OCI-LY7 (cell line): ENCODE data around the gene SPG7. TPM values are rescaled to one million over a fixed set of nuclear protein-coding genes. Genes with fewer than 3 reads are reported as not detected.

Experiments
- BruUV-seq: library from RNA; stranded (reverse); fragments of 400-500 nt; replicated peaks from 2 replicates; lab custom pipeline; 2021; lab: Mats Ljungman, UMichigan
- CTCF ChIA-PET: fragments of 300-600 bp; sonication (Branson Sonifier 250); formaldehyde crosslinking; loops from one replicate; lab custom pipeline; 2022; ENCODE audit warnings: antibody characterized with exemption; ENCODE audit not compliant: unreplicated experiment; lab: Charles Lee
- POLR2A ChIA-PET: fragments of 300-600 bp; sonication (Branson Sonifier 250); formaldehyde crosslinking; loops from one replicate; lab custom pipeline; 2022; ENCODE audit warnings: antibody characterized with exemption; lab: Charles Lee
- DNase-seq: peaks from one replicate; pipeline ENCODE4 v3.0.0-alpha.2; 2015; ENCODE audit warnings: low spot score
- H2AFZ ChIP-seq: fragments of 200-600 bp; sonication (generic), shearing (Covaris generic); 2 replicates; pipeline ENCODE4 v1.6.1; 2014; ENCODE audit warnings: mild to moderate bottlenecking, antibody characterized with exemption, low read length, moderate library complexity
- H3K27ac ChIP-seq: fragments of 200-600 bp; sonication (generic); 2 replicates; pipeline ENCODE4 v1.5.1; 2014; ENCODE audit warnings: mixed run types, low read depth, mild to moderate bottlenecking, moderate library complexity, low read length, inconsistent platforms; ENCODE audit not compliant: poor library complexity, severe bottlenecking
- H3K36me3 ChIP-seq: fragments of 200-600 bp; sonication (generic); 2 replicates; pipeline ENCODE4 v1.6.1; 2014; ENCODE audit warnings: mild to moderate bottlenecking, antibody characterized with exemption, low read length, moderate library complexity, mixed read lengths; ENCODE audit not compliant: insufficient read depth
- H3K4me1 ChIP-seq: fragments of 200-600 bp; sonication (generic); 2 replicates; pipeline ENCODE4 v1.5.1; 2014; ENCODE audit warnings: mild to moderate bottlenecking, low read length; ENCODE audit not compliant: insufficient read depth, poor library complexity, severe bottlenecking
- H3K4me2 ChIP-seq: fragments of 200-600 bp; sonication (generic); 2 replicates; pipeline ENCODE4 v1.6.1; 2014; ENCODE audit warnings: mild to moderate bottlenecking, low read length
- H3K4me3 ChIP-seq: fragments of 200-600 bp; sonication (generic); 2 replicates; pipeline ENCODE4 v1.5.1; 2014; ENCODE audit warnings: mild to moderate bottlenecking, low read depth, low read length; ENCODE audit not compliant: poor library complexity, severe bottlenecking
- H3K79me2 ChIP-seq: fragments of 200-600 bp; sonication (generic); 2 replicates; pipeline ENCODE4 v1.6.1; 2016; ENCODE audit warnings: low read depth, mild to moderate bottlenecking, low read length, moderate library complexity, mixed read lengths; ENCODE audit not compliant: insufficient read depth
- H3K9me2 ChIP-seq: fragments of 200-600 bp; sonication (generic); 2 replicates; pipeline ENCODE4 v1.6.1; 2016; ENCODE audit warnings: mild to moderate bottlenecking, low read length, mixed read lengths; ENCODE audit not compliant: insufficient read depth
- H3K9me3 ChIP-seq: fragments of 200-600 bp; sonication (generic); 2 replicates; pipeline ENCODE4 v1.6.1; 2014; ENCODE audit warnings: mild to moderate bottlenecking, mixed run types, low read length, mixed read lengths
- H4K20me1 ChIP-seq: fragments of 200-600 bp; sonication (generic); 2 replicates; pipeline ENCODE4 v1.6.1; 2014; ENCODE audit warnings: mild to moderate bottlenecking, antibody characterized with exemption, low read length, moderate library complexity, mixed read lengths; ENCODE audit not compliant: insufficient read depth
- CTCF ChIP-seq: fragments of 200-600 bp; sonication (generic); conservative IDR thresholded peaks from 2 replicates; pipeline ENCODE4 v1.5.1; 2014; ENCODE audit warnings: mild to moderate bottlenecking, antibody characterized with exemption, low read length, moderate library complexity, mixed read lengths
- EZH2phosphoT487 ChIP-seq: fragments of 200-600 bp; sonication (generic); IDR thresholded peaks from 2 replicates; pipeline ENCODE4 v1.6.1; 2018; ENCODE audit warnings: low read depth, borderline replicate concordance, mild to moderate bottlenecking, mixed run types, antibody characterized with exemption, low read length, moderate library complexity, mixed read lengths
- intact Hi-C: fragments of 100-400 bp; cut with micrococcal nuclease; formaldehyde crosslinking; loops from one replicate; pipeline ENCODE4 v1.10.0; 2022; ENCODE audit not compliant: unreplicated experiment
- total RNA-seq, 2 experiments: library from RNA; depleted of rRNA in 1 of 2; stranded (reverse); fragments of >200 nt in 1 of 2; shearing (Covaris generic) in 1 of 2; gene quantifications; 2 replicates each; pipeline ENCODE4 v1.2.3, GENCODE V29; 2014 to 2022

The SPG7 gene
- total RNA-seq, 2 experiments from 2014 or later: 92.7 to 121 TPM

DNA sequence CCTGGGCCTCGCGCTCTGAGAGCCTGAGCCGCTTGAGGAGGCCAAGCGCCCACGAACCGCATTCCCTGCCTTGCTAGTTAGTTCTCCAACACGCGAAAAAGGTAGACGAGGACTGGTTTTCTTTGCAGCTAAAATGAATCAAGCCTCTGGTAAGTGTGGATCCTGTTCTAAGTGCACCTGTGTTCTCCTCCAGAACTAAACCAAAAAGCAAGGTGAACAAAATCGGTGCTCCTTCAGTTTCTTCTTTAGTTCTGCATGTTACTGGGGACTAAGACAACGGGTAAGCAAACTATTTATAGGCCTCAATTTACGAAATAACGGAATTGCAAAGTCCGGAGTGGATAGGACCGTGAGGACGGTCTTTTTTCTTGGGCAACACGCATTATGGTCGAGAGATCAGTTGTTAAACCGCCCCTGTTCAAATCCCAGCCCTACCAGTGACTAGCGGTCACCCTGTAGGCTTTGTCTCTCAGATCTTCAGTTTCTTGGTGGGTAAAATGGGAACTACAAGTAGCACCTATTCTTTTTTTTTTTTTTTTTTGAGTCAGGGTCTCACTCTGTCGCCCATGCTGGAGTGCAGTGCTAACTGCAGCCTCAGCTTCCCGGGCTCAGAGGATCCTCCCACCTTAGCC, 16.8 kb upstream of the SPG7 start:
- CTCF ChIA-PET: no interaction called here
- Histone ChIP-seq H4K20me1 (peaks cover 20% of the 10 kb centered on the region), H3K9me3 (no peaks in the 10 kb centered on the region), H3K4me2 (peak overlapping the region; percentile 100), H2AFZ (peak overlapping the region; percentile 70; the same call in 1 of the 2 replicates), H3K4me3 (peak overlapping the region; percentile 83), H3K36me3 (peaks cover 12% of the 10 kb centered on the region), H3K79me2 (peaks cover 43% of the 10 kb centered on the region), H3K27ac (peak overlapping the region; percentile 54), H3K9me2 (no peaks in the 10 kb centered on the region), H3K4me1 (peaks cover 35% of the 10 kb centered on the region)
- TSS peak; percentile 84 for BruUV-seq
- POLR2A ChIA-PET: no interaction called here
- TF ChIP-seq EZH2phosphoT487 (no peak), CTCF (0 out of 2 replicates have a peak, but pooled peaks have one; percentile 28)
- intact Hi-C loops: no loop called here
- peak; percentile 62 for DNase-seq

GRCh38 chr16:89491974-89492687, 16.1 kb upstream of the SPG7 start:
- Histone ChIP-seq H3K4me3 (peak overlapping the region; percentile 83), H4K20me1 (peaks cover 17% of the 10 kb centered on the region), H2AFZ (no peak overlapping the region), H3K4me1 (peaks cover 28% of the 10 kb centered on the region), H3K27ac (peak overlapping the region; percentile 54), H3K36me3 (peaks cover 9% of the 10 kb centered on the region), H3K79me2 (peaks cover 35% of the 10 kb centered on the region), H3K9me3 (no peaks in the 10 kb centered on the region), H3K9me2 (no peaks in the 10 kb centered on the region), H3K4me2 (peak overlapping the region; percentile 100)
- ChIA-PET CTCF (no interaction called here), POLR2A (no interaction called here)
- no TSS peak for BruUV-seq
- no peak for DNase-seq
- intact Hi-C loops: no loop called here
- TF ChIP-seq EZH2phosphoT487 (no peak), CTCF (no peak)

DNA sequence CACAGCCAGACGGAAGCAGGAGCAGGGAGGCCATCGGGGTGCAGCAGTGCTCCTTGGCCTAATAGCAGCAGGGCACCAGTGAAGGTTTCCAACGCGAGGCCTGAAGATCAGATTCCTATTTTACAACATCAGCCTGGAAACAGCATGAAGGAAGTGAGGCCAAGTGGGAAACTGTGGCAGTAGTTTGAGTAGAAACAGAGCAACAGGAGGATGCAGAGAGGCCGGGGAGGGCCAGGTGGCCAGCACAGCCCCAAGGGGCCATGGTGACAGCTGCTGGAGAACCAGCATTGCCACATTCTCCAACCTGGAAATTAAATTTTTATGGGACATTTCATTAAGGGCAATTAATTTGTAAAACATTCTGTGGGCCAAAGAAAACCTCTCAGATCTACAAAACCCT, 14.4 kb upstream of the SPG7 start:
- POLR2A ChIA-PET: no interaction called here
- Histone ChIP-seq H3K36me3 (peaks cover under 1% of the 10 kb centered on the region; the same call in 1 of the 2 replicates), H3K9me3 (no peaks in the 10 kb centered on the region), H3K4me1 (peaks cover 13% of the 10 kb centered on the region), H3K79me2 (peaks cover 19% of the 10 kb centered on the region), H3K4me3 (no peak overlapping the region), H3K27ac (no peak overlapping the region), H3K4me2 (no peak overlapping the region), H4K20me1 (peaks cover 6% of the 10 kb centered on the region; the same call in 1 of the 2 replicates), H3K9me2 (no peaks in the 10 kb centered on the region), H2AFZ (no peak overlapping the region)
- intact Hi-C loops: no loop called here
- CTCF ChIA-PET: no interaction called here
- no peak for DNase-seq
- no TSS peak for BruUV-seq
- no peak for TF ChIP-seq CTCF
- no peak for TF ChIP-seq EZH2phosphoT487
